Mesendoderm (in vitro differentiated cells): ENCODE data around the gene MTFMT.
"Not testable (repeated sequence)": the region's sequence is repeated elsewhere in the genome, so short reads cannot be mapped to it uniquely, and the experiment has no call there.

Source experiments
- DNase-seq: peaks from one replicate; pipeline ENCODE4 v3.0.0; 2013
- H2AK5ac ChIP-seq: 2 replicates; pipeline ENCODE4 v1.6.1; 2013; ENCODE audit warnings: low read length, inconsistent platforms
- H2BK120ac ChIP-seq: 2 replicates; pipeline ENCODE4 v1.6.1; 2013; ENCODE audit warnings: low read depth, mild to moderate bottlenecking, low read length, moderate library complexity, mixed read lengths
- H2BK15ac ChIP-seq: replicated peaks from 2 replicates; pipeline ENCODE4 v1.6.1; 2013; ENCODE audit warnings: low read depth, mild to moderate bottlenecking, moderate library complexity
- H2BK5ac ChIP-seq: 2 replicates; pipeline ENCODE4 v1.6.1; 2013; ENCODE audit warnings: low read length, inconsistent platforms
- H3K18ac ChIP-seq: 2 replicates; pipeline ENCODE4 v1.6.1; 2013; ENCODE audit warnings: mild to moderate bottlenecking, low read length, mixed read lengths
- H3K23ac ChIP-seq: one replicate; pipeline ENCODE4 v1.6.1; 2013; ENCODE audit warnings: low read length
- H3K27ac ChIP-seq: 2 replicates; pipeline ENCODE4 v1.5.1; 2013; ENCODE audit warnings: low read depth, mild to moderate bottlenecking, inconsistent platforms, low read length, moderate library complexity
- H3K27me3 ChIP-seq: 2 replicates; pipeline ENCODE4 v1.6.1; 2013; ENCODE audit warnings: low read length, control low read depth, mild to moderate bottlenecking, inconsistent platforms; ENCODE audit not compliant: insufficient read depth, poor library complexity
- H3K36me3 ChIP-seq: 2 replicates; pipeline ENCODE4 v1.6.1; 2013; ENCODE audit warnings: low read length, inconsistent platforms; ENCODE audit not compliant: control insufficient read depth, insufficient read depth
- H3K4ac ChIP-seq: one replicate; pipeline ENCODE4 v1.6.1; 2013; ENCODE audit warnings: low read depth, mild to moderate bottlenecking, low read length, moderate library complexity
- H3K4me1 ChIP-seq: 2 replicates; pipeline ENCODE4 v1.6.1; 2013; ENCODE audit warnings: low read depth, low read length, inconsistent platforms; ENCODE audit not compliant: control insufficient read depth
- H3K4me2 ChIP-seq: 2 replicates; pipeline ENCODE4 v1.6.1; 2013; ENCODE audit warnings: low read length
- H3K4me3 ChIP-seq: 2 replicates; pipeline ENCODE4 v1.5.1; 2013; ENCODE audit warnings: mild to moderate bottlenecking, low read length
- H3K56ac ChIP-seq: one replicate; pipeline ENCODE4 v1.6.1; 2013; ENCODE audit warnings: low read length
- H3K79me1 ChIP-seq: 2 replicates; pipeline ENCODE4 v1.6.1; 2013; ENCODE audit warnings: low read length, inconsistent platforms
- H3K79me2 ChIP-seq: 2 replicates; pipeline ENCODE4 v1.6.1; 2013; ENCODE audit warnings: mild to moderate bottlenecking, low read length; ENCODE audit not compliant: control insufficient read depth, insufficient read depth
- H3K9ac ChIP-seq: 2 replicates; pipeline ENCODE4 v1.6.1; 2013; ENCODE audit warnings: low read length, inconsistent platforms
- H4K5ac ChIP-seq: one replicate; pipeline ENCODE4 v1.6.1; 2013; ENCODE audit warnings: low read length
- H4K8ac ChIP-seq: one replicate; pipeline ENCODE4 v1.6.1; 2013; ENCODE audit warnings: low read depth, mild to moderate bottlenecking, control low read depth, low read length, moderate library complexity
- WGBS: extraction: QIAGEN DNeasy Blood & Tissue Kit; methylation state at CpG from one replicate; pipeline ENCODE4 v1.1.7; 2013; ENCODE audit warnings: low lambda C conversion rate, missing lambda C conversion rate; ENCODE audit not compliant: insufficient coverage; ENCODE audit errors: extremely low coverage; 5-methylcytosine and 5-hydroxymethylcytosine counted together

MTFMT gene

GRCh38 chr15:65044724-65045481 is 15.5 kb upstream of the MTFMT start, which contains the start of gene SLC51B:
SLC51B (plus strand) TSS chr15:65045387; CDS start chr15:65050005, 4,618 bp downstream.
- H3K9ac ChIP-seq, result no peak within 1 kb of the TSS
- H3K4me2 ChIP-seq, result no peak within 1 kb of the TSS
- H4K8ac ChIP-seq, result no peak within 1 kb of the TSS
- H4K5ac ChIP-seq, result no peak within 1 kb of the TSS
- H3K27me3 ChIP-seq, result no peaks in the 10 kb centered on the region
- no peak for DNase-seq
- H3K23ac ChIP-seq, result no peak within 1 kb of the TSS
- no peak within 1 kb of the TSS for H3K27ac ChIP-seq
- no peak within 1 kb of the TSS for H3K4ac ChIP-seq
- H2BK15ac ChIP-seq, result no peak within 1 kb of the TSS
- H3K79me1 ChIP-seq, result no peaks in the 10 kb centered on the region
- no peak within 1 kb of the TSS for H2AK5ac ChIP-seq
- H3K36me3 ChIP-seq, result no peaks in the 10 kb centered on the region
- no peak within 1 kb of the TSS for H3K4me3 ChIP-seq
- H2BK120ac ChIP-seq, result no peak within 1 kb of the TSS
- H3K56ac ChIP-seq, result no peak within 1 kb of the TSS
- WGBS, result no CpG with 5 or more reads among the region's 7 CpGs
- H3K4me1 ChIP-seq, result peaks cover 2% of the 10 kb centered on the region
- H2BK5ac ChIP-seq, result no peak within 1 kb of the TSS
- no peaks in the 10 kb centered on the region for H3K79me2 ChIP-seq
- H3K18ac ChIP-seq, result no peak within 1 kb of the TSS

- not testable (repeated sequence) for H3K79me1 ChIP-seq, H3K27me3 ChIP-seq, H3K36me3 ChIP-seq, H3K23ac ChIP-seq, H3K27ac ChIP-seq, H3K4me2 ChIP-seq, H4K5ac ChIP-seq, H2BK5ac ChIP-seq, H3K56ac ChIP-seq, H2BK15ac ChIP-seq, H3K9ac ChIP-seq, H3K18ac ChIP-seq, H2BK120ac ChIP-seq, H2AK5ac ChIP-seq, H4K8ac ChIP-seq, H3K4me1 ChIP-seq, DNase-seq, H3K4me3 ChIP-seq, H3K4ac ChIP-seq, H3K79me2 ChIP-seq
- WGBS, result no CpG with 5 or more reads among the region's 5 CpGs
Measured at GRCh38 chr15:65044218-65044617, 14.8 kb upstream of the MTFMT start.

- no CpG with 5 or more reads among the region's 4 CpGs for WGBS
- Histone ChIP-seq H3K18ac (no peak overlapping the region), H3K36me3 (no peaks in the 10 kb centered on the region), H3K79me1 (no peaks in the 10 kb centered on the region), H2BK120ac (no peak overlapping the region), H2AK5ac (no peak overlapping the region), H3K79me2 (no peaks in the 10 kb centered on the region), H3K27ac (no peak overlapping the region), H3K9ac (no peak overlapping the region), H4K5ac (no peak overlapping the region), H3K4me3 (no peak overlapping the region), H2BK5ac (no peak overlapping the region), H3K23ac (no peak overlapping the region), H3K56ac (no peak overlapping the region), H3K4ac (no peak overlapping the region), H3K27me3 (no peaks in the 10 kb centered on the region), H3K4me2 (no peak overlapping the region), H3K4me1 (no peaks in the 10 kb centered on the region), H2BK15ac (no peak overlapping the region), H4K8ac (no peak overlapping the region)
- no peak for DNase-seq
Measured at GRCh38 chr15:65042776-65043327, 13.4 kb upstream of the MTFMT start.

- Histone ChIP-seq H3K4ac (no peak overlapping the region), H2BK15ac (no peak overlapping the region), H3K9ac (no peak overlapping the region), H3K27me3 (no peaks in the 10 kb centered on the region), H2AK5ac (no peak overlapping the region), H3K56ac (no peak overlapping the region), H3K79me2 (no peaks in the 10 kb centered on the region), H3K4me1 (no peaks in the 10 kb centered on the region), H4K8ac (no peak overlapping the region), H3K27ac (no peak overlapping the region), H3K79me1 (no peaks in the 10 kb centered on the region), H3K18ac (no peak overlapping the region), H3K4me2 (no peak overlapping the region), H3K23ac (no peak overlapping the region), H3K36me3 (no peaks in the 10 kb centered on the region), H2BK5ac (no peak overlapping the region), H3K4me3 (no peak overlapping the region), H2BK120ac (no peak overlapping the region), H4K5ac (no peak overlapping the region)
- no peak for DNase-seq
- no CpG with 5 or more reads among the region's 2 CpGs for WGBS
Measured at GRCh38 chr15:65041787-65042186, 12.3 kb upstream of the MTFMT start.

GRCh38 chr15:65040461-65040860 is 11.0 kb upstream of the MTFMT start:
- H4K5ac ChIP-seq, result no peak overlapping the region
- no peak overlapping the region for H3K27ac ChIP-seq
- WGBS, result no CpG with 5 or more reads among the region's 6 CpGs

More at GRCh38 chr15:65040461-65040860, 11.0 kb upstream of the MTFMT start:
- no peaks in the 10 kb centered on the region for H3K4me1 ChIP-seq
- H2BK120ac ChIP-seq, result no peak overlapping the region
- H3K18ac ChIP-seq, result no peak overlapping the region
- no peaks in the 10 kb centered on the region for H3K36me3 ChIP-seq
- no peak overlapping the region for H4K8ac ChIP-seq
- no peak overlapping the region for H3K4me2 ChIP-seq
- H3K79me1 ChIP-seq, result no peaks in the 10 kb centered on the region
- H3K4ac ChIP-seq, result no peak overlapping the region
- no peak overlapping the region for H3K23ac ChIP-seq
- H3K9ac ChIP-seq, result no peak overlapping the region
- no peak overlapping the region for H3K56ac ChIP-seq
- no peak overlapping the region for H2BK15ac ChIP-seq
- no peaks in the 10 kb centered on the region for H3K79me2 ChIP-seq
- H2BK5ac ChIP-seq, result no peak overlapping the region
- no peak for DNase-seq
- no peak overlapping the region for H2AK5ac ChIP-seq
- H3K4me3 ChIP-seq, result no peak overlapping the region
- no peaks in the 10 kb centered on the region for H3K27me3 ChIP-seq
